NCI-H2196 treated with DMSO at 0.1 percent for 48 hours (cell line): ENCODE measurements around the gene FAM234B.
"Not testable (repeated sequence)": the region's sequence is repeated elsewhere in the genome, so short reads cannot be mapped to it uniquely, and the experiment has no call there.

Experiments
- DNase-seq: peaks from one replicate; lab custom pipeline; 2025; ENCODE audit not compliant: unreplicated experiment; lab: John Stamatoyannopoulos, UW

The FAM234B gene

GRCh38 chr12:13023811-13024530, 20.2 kb upstream of the FAM234B start:
- DNase-seq: no peak

GRCh38 chr12:13024531-13024916, 19.7 kb upstream of the FAM234B start:
- no peak for DNase-seq

GRCh38 chr12:13026286-13026685, 17.9 kb upstream of the FAM234B start:
- DNase-seq: no peak

GRCh38 chr12:13027032-13027431, 17.1 kb upstream of the FAM234B start:
- no peak for DNase-seq

GRCh38 chr12:13027508-13027907, 16.7 kb upstream of the FAM234B start:
- no peak for DNase-seq

GRCh38 chr12:13028825-13029570, 15.2 kb upstream of the FAM234B start:
- no peak for DNase-seq

- DNase-seq: no peak
Observed at GRCh38 chr12:13030541-13031291, 13.5 kb upstream of the FAM234B start.

GRCh38 chr12:13032164-13032563, 12.0 kb upstream of the FAM234B start:
- DNase-seq: no peak

GRCh38 chr12:13033476-13033875, 10.7 kb upstream of the FAM234B start:
- no peak for DNase-seq

GRCh38 chr12:13035335-13035734, 8.8 kb upstream of the FAM234B start:
- DNase-seq: not testable (repeated sequence)

- no peak for DNase-seq
Observed at GRCh38 chr12:13036881-13037280, 7.3 kb upstream of the FAM234B start.

- no peak for DNase-seq
Observed at GRCh38 chr12:13038491-13039161, 5.6 kb upstream of the FAM234B start.

- no peak for DNase-seq
Observed at GRCh38 chr12:13039328-13039956, 4.7 kb upstream of the FAM234B start.

- no peak for DNase-seq
Observed at GRCh38 chr12:13041224-13041623, 3.0 kb upstream of the FAM234B start.

- no peak for DNase-seq
Observed at GRCh38 chr12:13042666-13043230, 1.4 kb upstream of the FAM234B start.

GRCh38 chr12:13044906-13045299, 722 bp downstream of the FAM234B start:
- DNase-seq: no peak

GRCh38 chr12:13045816-13046215, 1.6 kb downstream of the FAM234B start:
- no peak for DNase-seq

GRCh38 chr12:13046964-13047363, 2.8 kb downstream of the FAM234B start:
- no peak for DNase-seq

- DNase-seq: no peak
Observed at GRCh38 chr12:13049816-13050215, 5.6 kb downstream of the FAM234B start.

GRCh38 chr12:13052421-13052820, 8.2 kb downstream of the FAM234B start:
- DNase-seq: no peak
